SU-DHL-6 (cell line): ENCODE measurements around the gene PTRH1.

Experiments
- H2AFZ ChIP-seq: fragments of 200-600 bp; sonication (generic); 2 replicates; pipeline ENCODE4 v1.6.1; 2014; ENCODE audit warnings: low read depth, mild to moderate bottlenecking, moderate library complexity, mixed read lengths, antibody characterized with exemption, low read length; ENCODE audit not compliant: severe bottlenecking
- H3F3A ChIP-seq: fragments of 200-600 bp; shearing (Covaris generic); 2 replicates; pipeline ENCODE4 v1.6.0; 2016; ENCODE audit warnings: antibody characterized with exemption, mild to moderate bottlenecking; ENCODE audit not compliant: insufficient read depth
- H3K27ac ChIP-seq: fragments of 200-600 bp; sonication (generic); 2 replicates; pipeline ENCODE4 v1.5.1; 2016; ENCODE audit warnings: low read depth, mild to moderate bottlenecking, low read length, moderate library complexity, mixed read lengths
- H3K27me3 ChIP-seq: fragments of 200-600 bp; sonication (generic), shearing (Covaris generic); 2 replicates; pipeline ENCODE4 v1.6.0; 2014; ENCODE audit warnings: mild to moderate bottlenecking, low read length
- H3K36me3 ChIP-seq: fragments of 200-600 bp; sonication (generic); 2 replicates; pipeline ENCODE4 v1.6.1; 2014; ENCODE audit warnings: mild to moderate bottlenecking, low read length, mixed read lengths
- H3K4me2 ChIP-seq: fragments of 300-600, 200-600 bp; shearing (Covaris generic), sonication (generic); 2 replicates; pipeline ENCODE4 v1.6.0; 2014; ENCODE audit warnings: low read length, low read depth, mild to moderate bottlenecking; ENCODE audit not compliant: poor library complexity, severe bottlenecking
- H3K4me3 ChIP-seq: fragments of 200-600 bp; sonication (generic); 2 replicates; pipeline ENCODE4 v1.5.1; 2014; ENCODE audit warnings: antibody characterized with exemption, low read length, mild to moderate bottlenecking, mixed read lengths; ENCODE audit not compliant: insufficient read depth, poor library complexity, severe bottlenecking
- H3K79me2 ChIP-seq: fragments of 200-600 bp; sonication (generic); 2 replicates; pipeline ENCODE4 v1.6.1; 2014; ENCODE audit warnings: mild to moderate bottlenecking, low read length, moderate library complexity; ENCODE audit not compliant: insufficient read depth
- H3K9ac ChIP-seq: fragments of 200-600 bp; sonication (generic); 2 replicates; pipeline ENCODE4 v1.7.0; 2014; ENCODE audit warnings: mild to moderate bottlenecking, low read length
- H3K9me2 ChIP-seq: fragments of 200-600 bp; sonication (generic); replicated peaks from 2 replicates; pipeline ENCODE4 v1.6.1; 2014; ENCODE audit warnings: low read length; ENCODE audit not compliant: insufficient read depth
- H3K9me3 ChIP-seq: fragments of 200-600 bp; sonication (generic); 2 replicates; pipeline ENCODE4 v1.6.1; 2014; ENCODE audit warnings: low read length, mixed read lengths; ENCODE audit not compliant: insufficient read depth
- H4K20me1 ChIP-seq: fragments of 200-600 bp; sonication (generic); 2 replicates; pipeline ENCODE4 v1.6.1; 2014; ENCODE audit warnings: low read depth, mild to moderate bottlenecking, antibody characterized with exemption, low read length, moderate library complexity, mixed read lengths
- CTCF ChIP-seq: fragments of 200-600 bp; sonication (generic); IDR thresholded peaks from one replicate; pipeline ENCODE4 v1.5.1; 2017; ENCODE audit warnings: antibody characterized with exemption, mild to moderate bottlenecking, low read length, moderate library complexity; ENCODE audit not compliant: insufficient read depth, poor library complexity, severe bottlenecking
- EZH2phosphoT487 ChIP-seq: fragments of 200-600 bp; sonication (generic), shearing (Covaris generic); conservative IDR thresholded peaks from 2 replicates; pipeline ENCODE4 v1.6.1; 2018; ENCODE audit warnings: mild to moderate bottlenecking, antibody characterized with exemption, low read length, moderate library complexity, mixed read lengths

The PTRH1 gene

GRCh38 chr9:127720031-127720864 lies 4.8 kb upstream of the PTRH1 start:
- H3K4me3 ChIP-seq, result no peak overlapping the region
- H4K20me1 ChIP-seq, result no peaks in the 10 kb centered on the region
- no peaks in the 10 kb centered on the region for H3K9me2 ChIP-seq
- H3K9me3 ChIP-seq, result no peaks in the 10 kb centered on the region
- H3K4me2 ChIP-seq, result no peak overlapping the region
- H3K79me2 ChIP-seq, result no peaks in the 10 kb centered on the region
- no peaks in the 10 kb centered on the region for H3K27me3 ChIP-seq
- no peak for TF ChIP-seq CTCF
- no peak for TF ChIP-seq EZH2phosphoT487
- no peak overlapping the region for H3K27ac ChIP-seq
- no peak overlapping the region for H2AFZ ChIP-seq
- H3F3A ChIP-seq, result no peaks in the 10 kb centered on the region
- H3K36me3 ChIP-seq, result no peaks in the 10 kb centered on the region
- H3K9ac ChIP-seq, result no peak overlapping the region

GRCh38 chr9:127717766-127718165 lies 2.3 kb upstream of the PTRH1 start:
- no peak overlapping the region for H3K4me2 ChIP-seq

GRCh38 chr9:127716412-127716811 lies 949 bp upstream of the PTRH1 start:
- Histone ChIP-seq H3K36me3 (no peaks in the 10 kb centered on the region), H3K79me2 (no peaks in the 10 kb centered on the region), H4K20me1 (no peaks in the 10 kb centered on the region), H2AFZ (peak overlapping the region; percentile 95), H3K9me3 (no peaks in the 10 kb centered on the region), H3K27me3 (no peaks in the 10 kb centered on the region), H3K4me2 (peak overlapping the region; percentile 86), H3K9ac (no peak overlapping the region), H3K9me2 (no peaks in the 10 kb centered on the region), H3F3A (no peaks in the 10 kb centered on the region), H3K27ac (no peak overlapping the region), H3K4me3 (no peak overlapping the region)
- TF ChIP-seq CTCF (no peak), EZH2phosphoT487 (no peak)

More at GRCh38 chr9:127717766-127718165, 2.3 kb upstream of the PTRH1 start:
- Histone ChIP-seq H4K20me1 (no peaks in the 10 kb centered on the region), H3K27ac (no peak overlapping the region), H3K27me3 (no peaks in the 10 kb centered on the region), H3K9ac (no peak overlapping the region), H2AFZ (no peak overlapping the region), H3K9me3 (no peaks in the 10 kb centered on the region), H3K79me2 (no peaks in the 10 kb centered on the region), H3K9me2 (no peaks in the 10 kb centered on the region), H3K36me3 (no peaks in the 10 kb centered on the region), H3K4me3 (no peak overlapping the region), H3F3A (no peaks in the 10 kb centered on the region)
- TF ChIP-seq CTCF (no peak), EZH2phosphoT487 (no peak)
